NB4 (cell line): ENCODE data around the gene TTC8.

Source experiments
- DNase-seq: peaks from one replicate; pipeline ENCODE4 v3.0.0; 2010; ENCODE audit warnings: low read depth
- H3K4me3 ChIP-seq: one replicate; pipeline ENCODE4 v1.5.1; 2011; ENCODE audit warnings: mild to moderate bottlenecking, low read depth, low read length, moderate library complexity
- CTCF ChIP-seq: IDR thresholded peaks from one replicate; pipeline ENCODE4 v1.5.1; 2012; ENCODE audit warnings: low read depth, low read length
- MYC ChIP-seq: IDR thresholded peaks from 2 replicates; pipeline ENCODE4 v1.6.1; 2011; ENCODE audit warnings: low read depth, low read length
- POLR2A ChIP-seq: IDR thresholded peaks from 2 replicates; pipeline ENCODE4 v1.6.1; 2011; ENCODE audit warnings: mild to moderate bottlenecking; ENCODE audit not compliant: insufficient read length; ENCODE audit errors: extremely low read depth
- TF ChIP-seq, protein P1 (sequence below): IDR thresholded peaks from 2 replicates; pipeline ENCODE4 v1.6.1; 2011; ENCODE audit warnings: low read depth, low read length

The TTC8 gene

GRCh38 chr14:88829685-88830302, 5.3 kb downstream of the TTC8 start:
- TF ChIP-seq MYC (no peak), CTCF (no peak), POLR2A (no peak)
- TF ChIP-seq, protein P1, sequence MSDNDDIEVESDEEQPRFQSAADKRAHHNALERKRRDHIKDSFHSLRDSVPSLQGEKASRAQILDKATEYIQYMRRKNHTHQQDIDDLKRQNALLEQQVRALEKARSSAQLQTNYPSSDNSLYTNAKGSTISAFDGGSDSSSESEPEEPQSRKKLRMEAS: no peak
- H3K4me3 ChIP-seq: no peak overlapping the region
- peak; percentile 17 for DNase-seq

GRCh38 chr14:88831284-88831683, 6.8 kb downstream of the TTC8 start:
- no peak for DNase-seq
- TF ChIP-seq MYC: no peak
- TF ChIP-seq, protein P1: no peak
- no peak for TF ChIP-seq CTCF
- no peak for TF ChIP-seq POLR2A
- H3K4me3 ChIP-seq: no peak overlapping the region

DNA sequence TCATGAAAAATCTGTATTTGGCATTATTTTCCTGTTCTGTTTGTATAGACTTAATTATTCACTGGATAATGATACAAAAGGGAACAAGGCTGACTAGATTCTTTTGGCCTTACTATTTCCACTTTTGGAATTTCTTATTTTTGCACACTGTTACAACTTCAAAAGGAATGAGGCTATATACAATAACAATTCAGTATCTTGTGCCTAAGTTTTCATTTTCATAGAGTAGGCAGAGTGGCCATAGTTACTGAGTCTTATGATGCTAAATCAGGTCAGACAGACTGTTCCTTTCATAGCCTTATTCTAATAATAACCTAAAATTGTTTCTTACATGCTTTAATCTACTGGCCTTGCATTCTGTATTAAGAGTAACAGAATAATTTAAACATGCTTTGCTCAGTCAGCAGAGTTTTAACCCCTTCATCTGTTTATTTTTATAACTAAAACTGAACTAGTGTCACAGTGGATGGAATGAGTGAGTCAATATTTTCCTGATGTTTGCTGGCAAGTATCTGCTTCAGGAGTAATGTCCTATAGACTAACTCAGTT, 10.5 kb downstream of the TTC8 start:
- TF ChIP-seq, protein P1: no peak
- TF ChIP-seq MYC (no peak), CTCF (no peak), POLR2A (no peak)
- DNase-seq: no peak
- no peak overlapping the region for H3K4me3 ChIP-seq

DNA sequence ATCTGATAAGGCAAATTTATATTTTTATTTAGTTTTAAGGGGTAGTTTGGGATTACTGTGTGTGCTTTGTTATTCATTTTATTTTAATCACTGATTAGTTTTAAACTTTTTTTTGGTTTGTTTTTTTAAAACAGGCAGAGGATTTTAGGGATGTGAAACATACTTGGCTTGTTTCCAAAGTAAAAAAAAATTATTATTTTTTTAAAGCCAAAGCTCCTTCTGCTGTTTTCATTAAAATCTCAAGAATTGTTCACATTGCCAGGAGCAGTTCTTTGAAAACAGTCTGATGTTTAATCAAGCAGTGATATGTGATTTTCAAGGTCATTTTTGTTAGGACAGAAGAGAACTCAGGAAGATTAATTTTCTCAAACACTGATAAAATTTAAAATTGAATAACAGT, 11.2 kb downstream of the TTC8 start:
- no peak for DNase-seq
- TF ChIP-seq POLR2A: no peak
- no peak for TF ChIP-seq MYC
- TF ChIP-seq CTCF: no peak
- TF ChIP-seq, protein P1: no peak
- H3K4me3 ChIP-seq: no peak overlapping the region

DNA sequence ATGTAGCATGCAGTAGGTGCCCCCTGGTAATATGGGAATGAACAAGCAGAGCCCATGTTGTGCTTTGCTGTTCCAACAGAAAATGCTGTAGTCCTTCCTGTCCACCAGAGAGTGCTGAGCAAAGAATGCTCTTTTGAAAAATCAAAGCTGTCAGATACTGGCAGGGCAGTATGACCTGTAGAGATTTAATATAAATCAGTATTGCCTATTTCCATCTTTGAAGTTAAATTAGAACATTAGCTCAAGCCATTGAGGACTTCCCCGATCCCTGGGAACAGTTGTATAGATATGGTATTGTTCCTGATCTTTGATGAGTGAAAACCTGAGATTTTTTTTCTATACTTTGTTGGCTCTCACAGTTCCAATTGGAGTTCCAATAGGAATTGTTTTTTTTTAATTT, 13.0 kb downstream of the TTC8 start:
- no peak overlapping the region for H3K4me3 ChIP-seq
- TF ChIP-seq, protein P1: no peak
- no peak for TF ChIP-seq MYC
- no peak for TF ChIP-seq CTCF
- TF ChIP-seq POLR2A: no peak
- DNase-seq: no peak
